ENCODE data around the gene KEAP1. TPM values are rescaled to one million over a fixed set of nuclear protein-coding genes. Genes with fewer than 3 reads are reported as not detected.

The KEAP1 gene
- total and polyA plus RNA-seq, 2 donors (not counting 3 experiments of a cell fraction or from before 2014, with no cell fraction given), result 81.4 to 91.1 TPM

GRCh38 chr19:10502524-10503001 is 593 bp downstream of the KEAP1 start:
- H2AFZ ChIP-seq (ENCODE audit: low read depth, low read length), result peak overlapping the region; percentile 72
- H3K27me3 ChIP-seq (ENCODE audit: control insufficient read depth in 2 of 2, insufficient read depth in 2 of 2, low read length in 2 of 2), result no peaks in the 10 kb centered on the region
- H3K36me3 ChIP-seq (ENCODE audit: control insufficient read depth in 2 of 2, extremely low read depth in 1 of 2, insufficient read depth in 2 of 2, low read length in 2 of 2), result peaks cover 5 to 8% of the 10 kb centered on the region in 2 experiments
- POLR2A ChIA-PET, result no interaction called here
- H3K9ac ChIP-seq (replicated peaks; ENCODE audit: extremely low read depth, insufficient read depth, low read length), result peak overlapping the region; percentile 99
- H3K9me1 ChIP-seq (replicated peaks; ENCODE audit: control insufficient read depth, extremely low read depth, insufficient read depth, low read length), result no peaks in the 10 kb centered on the region
- dilution Hi-C loops (cut with MboI; ENCODE audit: extremely low pct_ligation_motif_present, low sequenced_read_pairs), result no loop called here
- H3K4me2 ChIP-seq (ENCODE audit: insufficient read depth, low read length), result peak overlapping the region; percentile 77
- peak overlapping the region; percentile 33 to 89 (median 75) for H3K4me3 ChIP-seq (replicated peaks in 1 of 3; ENCODE audit: insufficient read depth in 1 of 3, low read depth in 1 of 3, low read length in 3 of 3)
- CTCF ChIA-PET, result interaction anchor here (0.6 kb wide), 1 partner anchor 328 kb away, joined by 4 read pairs; no protein-coding TSS in a partner anchor
- TF ChIP-seq FOS (IDR thresholded peaks at IDR 0.05; ENCODE audit: borderline replicate concordance, insufficient read depth, low read length) (peak; percentile 86), POLR2AphosphoS5 (IDR thresholded peaks at IDR 0.05; ENCODE audit: insufficient read depth, low read depth, low read length) (peak; percentile 93), MAX (IDR thresholded peaks at IDR 0.05; ENCODE audit: insufficient read depth, insufficient read length) (no peak), MYC (IDR thresholded peaks at IDR 0.05; ENCODE audit: low read depth, low read length) (peak; percentile 65), JUN (IDR thresholded peaks at IDR 0.05; ENCODE audit: borderline replicate concordance, insufficient read depth, insufficient read length, low read depth) (no peak), POLR2A (IDR thresholded peaks at IDR 0.05; ENCODE audit: low read depth, low read length) (peak; percentile 91)
- H3K4me1 ChIP-seq (ENCODE audit: control insufficient read depth, extremely low read depth, insufficient read depth, low read length), result peaks cover 7% of the 10 kb centered on the region
- intact Hi-C loops (cut with micrococcal nuclease), result loop anchor here (1.0 to 10.0 kb wide), 3 partner anchors 64 to 592 kb away; partner anchors contain the start of genes ILF3 and KRI1
- no peaks in the 10 kb centered on the region for H4K20me1 ChIP-seq (replicated peaks; ENCODE audit: control insufficient read depth, extremely low read depth, insufficient read depth, low read length)
- DNase-seq (ENCODE audit: low read depth, low spot score) (peak; percentile 85), FAIRE-seq (peak; percentile 78)
- H3K27ac ChIP-seq (ENCODE audit: insufficient read depth, low read depth, low read length), result peak overlapping the region; percentile 94
- TSS peak; percentile 66 for BruUV-seq (replicated peaks)
- H3K79me2 ChIP-seq (ENCODE audit: control insufficient read depth, insufficient read depth, low read length), result peaks cover 39% of the 10 kb centered on the region
- no peaks in the 10 kb centered on the region for H3K9me3 ChIP-seq (replicated peaks; ENCODE audit: control insufficient read depth, insufficient read depth, low read length)

GRCh38 chr19:10501971-10502523 is 1.1 kb downstream of the KEAP1 start:
- H3K4me2 ChIP-seq (ENCODE audit: insufficient read depth, low read length), result peak overlapping the region; percentile 77
- BruUV-seq (replicated peaks), result TSS peak; percentile 34
- no peaks in the 10 kb centered on the region for H4K20me1 ChIP-seq (replicated peaks; ENCODE audit: control insufficient read depth, extremely low read depth, insufficient read depth, low read length)
- H3K36me3 ChIP-seq (ENCODE audit: control insufficient read depth in 2 of 2, extremely low read depth in 1 of 2, insufficient read depth in 2 of 2, low read length in 2 of 2), result peaks cover 6 to 10% of the 10 kb centered on the region in 2 experiments
- H2AFZ ChIP-seq (ENCODE audit: low read depth, low read length), result peak overlapping the region; percentile 43
- dilution Hi-C loops (cut with MboI; ENCODE audit: extremely low pct_ligation_motif_present, low sequenced_read_pairs), result no loop called here
- H3K9me3 ChIP-seq (replicated peaks; ENCODE audit: control insufficient read depth, insufficient read depth, low read length), result no peaks in the 10 kb centered on the region
- no peak for TF ChIP-seq JUN (IDR thresholded peaks at IDR 0.05; ENCODE audit: borderline replicate concordance, insufficient read depth, insufficient read length, low read depth)
- no peak for TF ChIP-seq POLR2AphosphoS5 (IDR thresholded peaks at IDR 0.05; ENCODE audit: insufficient read depth, low read depth, low read length)
- no peak for TF ChIP-seq POLR2A (IDR thresholded peaks at IDR 0.05; ENCODE audit: low read depth, low read length)
- TF ChIP-seq CTCF (IDR thresholded peaks at IDR 0.05; ENCODE audit: extremely low read depth in 1 of 2, insufficient read depth in 1 of 2, low read depth in 1 of 2, low read length in 2 of 2), result no peak
- TF ChIP-seq GATA2 (IDR thresholded peaks at IDR 0.05; ENCODE audit: insufficient read depth, insufficient read length, low read depth, low read length), result no peak
- no peak for TF ChIP-seq FOS (IDR thresholded peaks at IDR 0.05; ENCODE audit: borderline replicate concordance, insufficient read depth, low read length)
- TF ChIP-seq MAX (IDR thresholded peaks at IDR 0.05; ENCODE audit: insufficient read depth, insufficient read length), result no peak
- no peak for TF ChIP-seq MYC (IDR thresholded peaks at IDR 0.05; ENCODE audit: low read depth, low read length)
- TF ChIP-seq EZH2 (IDR thresholded peaks at IDR 0.05; ENCODE audit: borderline replicate concordance, low read depth, low read length, severe bottlenecking), result no peak
- H3K9ac ChIP-seq (replicated peaks; ENCODE audit: extremely low read depth, insufficient read depth, low read length), result peak overlapping the region; percentile 99
- no peaks in the 10 kb centered on the region for H3K27me3 ChIP-seq (ENCODE audit: control insufficient read depth in 2 of 2, insufficient read depth in 2 of 2, low read length in 2 of 2)
- peaks cover 7% of the 10 kb centered on the region for H3K4me1 ChIP-seq (ENCODE audit: control insufficient read depth, extremely low read depth, insufficient read depth, low read length)
- peak overlapping the region; percentile 28 to 89 (median 75) for H3K4me3 ChIP-seq (replicated peaks in 1 of 3; ENCODE audit: insufficient read depth in 1 of 3, low read depth in 1 of 3, low read length in 3 of 3)
- peak; percentile 77 for DNase-seq (ENCODE audit: low read depth, low spot score)
- peak; percentile 66 for FAIRE-seq
- peaks cover 44% of the 10 kb centered on the region for H3K79me2 ChIP-seq (ENCODE audit: control insufficient read depth, insufficient read depth, low read length)
- H3K9me1 ChIP-seq (replicated peaks; ENCODE audit: control insufficient read depth, extremely low read depth, insufficient read depth, low read length), result no peaks in the 10 kb centered on the region
- peak overlapping the region; percentile 94 for H3K27ac ChIP-seq (ENCODE audit: insufficient read depth, low read depth, low read length)
- CTCF ChIA-PET, result no interaction called here
- POLR2A ChIA-PET, result no interaction called here
- intact Hi-C loops (cut with micrococcal nuclease), result loop anchor here (1.0 to 10.0 kb wide), 3 partner anchors 64 to 593 kb away; partner anchors contain the start of genes ILF3 and KRI1

All from endothelial cell of umbilical vein (primary cell).